ENCODE results near the gene KCND2. TPM values are rescaled to one million over a fixed set of nuclear protein-coding genes. Genes with fewer than 3 reads are reported as not detected.

KCND2 gene
- total RNA-seq, 1 donor from 2014 or later = not detected

DNA sequence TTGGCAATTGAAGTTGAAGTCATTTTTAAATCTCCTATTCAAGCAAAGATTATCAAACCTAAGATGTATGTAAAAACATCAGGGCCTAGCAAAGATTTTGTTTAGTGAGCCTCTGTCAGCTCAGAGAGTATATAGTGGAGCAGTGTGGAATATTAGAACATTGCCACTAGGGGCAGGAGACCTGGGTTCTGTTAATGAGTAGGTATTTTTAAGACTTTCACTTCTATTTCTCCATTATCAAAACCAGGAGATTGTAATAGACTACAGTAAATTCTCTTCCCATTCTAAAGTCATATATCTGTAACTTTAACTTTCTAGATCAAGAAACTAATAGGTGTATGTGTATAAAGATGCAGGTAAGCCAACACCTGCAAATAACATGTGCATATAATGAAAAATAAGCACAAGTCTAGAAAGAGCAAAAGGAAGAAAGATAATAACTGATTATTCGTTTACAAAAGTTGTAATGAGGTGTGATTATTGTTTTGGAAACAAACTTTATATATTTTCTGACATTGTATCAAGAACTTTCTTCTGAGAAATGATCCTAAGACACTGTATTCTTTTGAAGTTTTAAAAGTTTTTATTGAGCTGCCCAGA, 64.4 kb downstream of the KCND2 start:
- H3K36me3 Mint-ChIP-seq (ENCODE audit: low read depth) = no peaks in the 10 kb centered on the region
- intact Hi-C loops (cut with micrococcal nuclease) = no loop called here
- DNase-seq = no peak

GRCh38 chr7:120344276-120344675, 71.3 kb downstream of the KCND2 start:
- no peak for DNase-seq
- Mint-ChIP-seq H3K27ac (no peak overlapping the region), H3K4me1 (no peaks in the 10 kb centered on the region), H3K27me3 (no peaks in the 10 kb centered on the region), H3K36me3 (ENCODE audit: low read depth) (no peaks in the 10 kb centered on the region), H3K9me3 (no peaks in the 10 kb centered on the region), H3K4me3 (no peak overlapping the region)
- intact Hi-C loops (cut with micrococcal nuclease) = no loop called here

More for the DNA sequence above, 64.4 kb downstream of the KCND2 start:
- Mint-ChIP-seq H3K4me3 (no peak overlapping the region), H3K27me3 (no peaks in the 10 kb centered on the region), H3K4me1 (no peaks in the 10 kb centered on the region), H3K27ac (no peak overlapping the region), H3K9me3 (no peaks in the 10 kb centered on the region)

DNA sequence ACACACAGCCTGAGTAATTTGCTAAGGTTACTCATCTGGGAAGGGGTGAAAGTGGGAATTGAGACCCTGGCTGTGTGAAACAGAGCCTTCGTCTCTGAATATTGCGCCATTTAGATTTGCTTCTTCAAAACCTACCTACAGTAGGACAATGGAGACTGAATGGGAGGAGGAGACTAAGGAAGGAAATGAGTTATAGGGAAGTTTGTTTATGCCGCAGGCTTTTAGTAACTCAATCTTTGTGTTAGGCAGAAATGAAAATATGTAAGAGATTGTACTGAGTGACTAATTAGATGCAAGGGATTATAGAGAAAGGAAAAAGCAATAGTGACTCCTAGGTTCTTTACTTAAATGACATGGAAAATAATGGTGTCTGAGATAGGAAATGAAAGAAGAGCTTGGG, 80.2 kb downstream of the KCND2 start:
- H3K9me3 Mint-ChIP-seq = peaks cover 3% of the 10 kb centered on the region
- no peak for DNase-seq
- no peaks in the 10 kb centered on the region for H3K27me3 Mint-ChIP-seq
- H3K4me3 Mint-ChIP-seq = no peak overlapping the region
- no peaks in the 10 kb centered on the region for H3K4me1 Mint-ChIP-seq
- intact Hi-C loops (cut with micrococcal nuclease) = no loop called here
- no peak overlapping the region for H3K27ac Mint-ChIP-seq
- no peaks in the 10 kb centered on the region for H3K36me3 Mint-ChIP-seq (ENCODE audit: low read depth)

DNA sequence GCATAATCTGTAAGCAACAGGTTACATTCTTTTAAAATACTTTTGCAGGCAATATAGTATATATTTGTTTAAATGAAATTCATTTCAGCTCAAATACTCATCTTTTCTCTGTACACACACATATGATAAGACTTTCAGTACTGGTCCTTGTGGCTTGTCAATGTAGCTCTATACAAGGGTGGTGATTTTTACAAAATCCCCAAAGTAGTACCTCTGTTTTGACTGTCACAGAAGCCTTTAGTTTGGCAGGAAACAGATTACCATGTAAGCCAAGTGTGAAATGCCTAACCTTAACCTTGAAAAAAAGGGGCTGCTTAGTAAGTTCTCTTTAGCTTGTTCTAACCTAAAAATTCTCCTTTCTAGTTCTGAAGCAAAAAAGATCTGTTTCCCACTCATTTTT, 87.9 kb downstream of the KCND2 start:
- intact Hi-C loops (cut with micrococcal nuclease) = no loop called here
- no peaks in the 10 kb centered on the region for H3K27me3 Mint-ChIP-seq
- no peaks in the 10 kb centered on the region for H3K4me1 Mint-ChIP-seq
- H3K36me3 Mint-ChIP-seq (ENCODE audit: low read depth) = no peaks in the 10 kb centered on the region
- H3K9me3 Mint-ChIP-seq = no peaks in the 10 kb centered on the region
- DNase-seq = no peak
- no peak overlapping the region for H3K4me3 Mint-ChIP-seq
- no peak overlapping the region for H3K27ac Mint-ChIP-seq

- Mint-ChIP-seq H3K36me3 (ENCODE audit: low read depth) (no peaks in the 10 kb centered on the region), H3K27ac (no peak overlapping the region), H3K4me3 (no peak overlapping the region), H3K27me3 (no peaks in the 10 kb centered on the region), H3K4me1 (no peaks in the 10 kb centered on the region), H3K9me3 (no peaks in the 10 kb centered on the region)
- intact Hi-C loops (cut with micrococcal nuclease) = no loop called here
- DNase-seq = no peak
Observed at GRCh38 chr7:120363414-120363813, 90.4 kb downstream of the KCND2 start.

- no peaks in the 10 kb centered on the region for H3K9me3 Mint-ChIP-seq
- H3K27me3 Mint-ChIP-seq = no peaks in the 10 kb centered on the region
- intact Hi-C loops (cut with micrococcal nuclease) = no loop called here
Observed at GRCh38 chr7:120370954-120371353, 98.0 kb downstream of the KCND2 start.

DNA sequence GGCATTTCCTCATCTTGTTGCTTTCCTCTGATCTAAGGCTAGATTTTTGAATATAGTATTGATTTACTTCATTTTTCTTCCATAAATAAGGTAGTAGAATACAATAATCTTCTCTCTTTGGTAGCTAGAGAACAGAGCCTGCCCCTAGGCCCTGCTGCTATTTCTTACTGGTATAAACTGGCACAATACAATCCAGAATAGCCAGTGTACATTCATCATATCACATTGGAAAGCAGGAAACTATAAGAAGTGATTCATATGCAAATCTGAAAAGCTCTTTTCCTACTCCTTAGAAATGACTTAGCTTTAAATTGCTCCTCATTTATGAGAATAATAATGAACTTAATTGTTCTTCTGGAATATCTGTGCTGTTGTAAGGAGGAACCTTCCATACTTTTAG, 100.2 kb downstream of the KCND2 start:
- no peak overlapping the region for H3K4me3 Mint-ChIP-seq
- no peaks in the 10 kb centered on the region for H3K27me3 Mint-ChIP-seq
- no peak for DNase-seq
- no peaks in the 10 kb centered on the region for H3K9me3 Mint-ChIP-seq
- no peaks in the 10 kb centered on the region for H3K36me3 Mint-ChIP-seq (ENCODE audit: low read depth)
- no peaks in the 10 kb centered on the region for H3K4me1 Mint-ChIP-seq
- no peak overlapping the region for H3K27ac Mint-ChIP-seq
- intact Hi-C loops (cut with micrococcal nuclease) = no loop called here

More at GRCh38 chr7:120370954-120371353, 98.0 kb downstream of the KCND2 start:
- no peaks in the 10 kb centered on the region for H3K36me3 Mint-ChIP-seq (ENCODE audit: low read depth)
- H3K4me1 Mint-ChIP-seq = no peaks in the 10 kb centered on the region
- no peak for DNase-seq
- H3K4me3 Mint-ChIP-seq = no peak overlapping the region
- H3K27ac Mint-ChIP-seq = no peak overlapping the region

DNA sequence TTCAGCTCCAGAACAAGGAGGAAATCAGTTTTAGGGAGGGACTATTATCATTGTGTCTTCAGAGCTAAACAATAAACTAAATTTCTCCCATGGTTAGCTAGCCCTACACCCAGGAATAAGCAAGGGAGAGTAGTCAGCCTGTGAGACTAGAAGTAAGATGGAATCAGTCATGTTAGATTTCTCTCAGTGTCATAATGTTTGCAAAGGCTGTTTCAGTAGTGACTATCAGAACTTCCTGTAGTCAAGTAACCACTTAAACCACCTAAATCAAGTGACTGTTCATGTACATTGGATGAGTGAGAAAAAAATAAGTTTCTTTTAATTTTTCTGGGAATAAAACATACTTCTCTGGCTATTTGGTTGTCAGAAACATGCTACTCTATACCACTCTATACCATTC, 121.6 kb downstream of the KCND2 start:
- Mint-ChIP-seq H3K4me1 (no peaks in the 10 kb centered on the region), H3K4me3 (no peak overlapping the region), H3K9me3 (no peaks in the 10 kb centered on the region), H3K27me3 (no peaks in the 10 kb centered on the region), H3K27ac (no peak overlapping the region), H3K36me3 (ENCODE audit: low read depth) (no peaks in the 10 kb centered on the region)
- intact Hi-C loops (cut with micrococcal nuclease) = no loop called here
- no peak for DNase-seq

- intact Hi-C loops (cut with micrococcal nuclease) = no loop called here
- Mint-ChIP-seq H3K4me1 (no peaks in the 10 kb centered on the region), H3K36me3 (ENCODE audit: low read depth) (no peaks in the 10 kb centered on the region), H3K27ac (no peak overlapping the region), H3K4me3 (no peak overlapping the region), H3K9me3 (no peaks in the 10 kb centered on the region), H3K27me3 (no peaks in the 10 kb centered on the region)
- DNase-seq = no peak
Observed at GRCh38 chr7:120395526-120396019, 122.6 kb downstream of the KCND2 start.

DNA sequence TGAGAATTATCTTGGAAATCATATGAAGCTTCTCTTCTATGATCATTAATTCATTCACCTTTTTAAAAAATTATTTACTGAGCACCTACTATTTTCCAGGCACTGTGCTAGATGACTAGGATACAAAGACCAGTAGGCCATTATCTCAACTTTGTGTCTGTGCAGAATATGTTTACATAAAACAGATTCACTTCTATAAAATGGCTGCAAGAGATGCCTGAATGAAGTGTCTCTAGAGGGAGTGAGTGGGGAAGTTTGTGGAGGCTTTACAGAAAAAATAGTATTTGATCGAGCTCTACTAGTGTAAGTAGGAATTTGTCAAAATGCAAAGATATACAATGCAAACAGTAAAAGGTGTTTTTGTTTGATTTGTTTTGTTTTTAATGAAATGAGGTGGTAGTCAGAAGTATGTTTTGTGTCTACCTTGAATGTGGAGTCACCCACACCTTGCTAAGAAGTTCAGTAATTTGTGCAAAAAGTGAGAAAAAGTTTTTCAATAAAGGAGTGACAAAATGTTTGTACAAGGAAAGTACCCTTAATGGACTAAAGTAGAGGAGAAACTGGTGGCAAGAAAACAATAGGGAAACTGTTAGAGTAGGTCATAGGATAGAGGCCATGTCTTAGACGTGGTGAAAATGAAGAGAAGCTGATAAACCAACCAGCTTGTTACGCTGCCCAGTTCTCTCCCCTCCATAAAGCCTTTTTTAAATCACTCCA, 125.5 kb downstream of the KCND2 start:
- H3K27ac Mint-ChIP-seq = no peak overlapping the region
- no peak for DNase-seq
- no peaks in the 10 kb centered on the region for H3K4me1 Mint-ChIP-seq
- no peak overlapping the region for H3K4me3 Mint-ChIP-seq
- intact Hi-C loops (cut with micrococcal nuclease) = no loop called here
- H3K9me3 Mint-ChIP-seq = no peaks in the 10 kb centered on the region
- no peaks in the 10 kb centered on the region for H3K36me3 Mint-ChIP-seq (ENCODE audit: low read depth)
- H3K27me3 Mint-ChIP-seq = no peaks in the 10 kb centered on the region

DNA sequence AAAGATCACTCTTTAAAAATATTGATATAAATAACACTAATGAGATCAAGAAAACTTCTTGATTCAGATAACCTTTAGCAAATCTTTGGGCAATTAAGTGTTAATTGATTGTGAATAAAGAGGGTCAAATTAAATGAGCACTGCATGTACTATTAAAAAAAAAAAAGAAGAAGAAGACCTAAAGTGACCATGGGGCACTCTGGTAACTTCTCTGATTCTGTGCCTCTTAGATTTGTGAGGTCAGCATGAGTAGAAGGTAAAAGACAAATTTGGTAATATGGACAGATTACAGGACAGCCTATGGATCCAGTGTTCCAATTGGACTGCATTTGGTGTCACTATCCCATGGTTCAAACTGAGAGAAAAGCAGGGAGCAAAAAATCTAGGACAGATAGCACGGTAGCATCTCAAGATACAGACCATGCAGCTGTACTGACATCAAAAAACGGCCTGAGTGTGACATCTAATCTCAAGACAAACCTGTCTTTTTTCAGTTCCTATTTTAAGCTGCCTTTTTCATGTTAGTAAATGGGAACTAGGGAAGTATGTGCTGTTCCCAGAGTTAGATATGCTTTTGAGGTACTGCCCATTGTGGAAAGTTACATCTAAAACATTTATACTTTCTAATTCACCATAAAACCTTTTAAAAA, 128.0 kb downstream of the KCND2 start:
- no peak for DNase-seq
- no peak overlapping the region for H3K4me3 Mint-ChIP-seq
- H3K36me3 Mint-ChIP-seq (ENCODE audit: low read depth) = no peaks in the 10 kb centered on the region
- intact Hi-C loops (cut with micrococcal nuclease) = no loop called here
- no peaks in the 10 kb centered on the region for H3K4me1 Mint-ChIP-seq
- H3K27ac Mint-ChIP-seq = no peak overlapping the region
- H3K9me3 Mint-ChIP-seq = no peaks in the 10 kb centered on the region
- no peaks in the 10 kb centered on the region for H3K27me3 Mint-ChIP-seq

DNA sequence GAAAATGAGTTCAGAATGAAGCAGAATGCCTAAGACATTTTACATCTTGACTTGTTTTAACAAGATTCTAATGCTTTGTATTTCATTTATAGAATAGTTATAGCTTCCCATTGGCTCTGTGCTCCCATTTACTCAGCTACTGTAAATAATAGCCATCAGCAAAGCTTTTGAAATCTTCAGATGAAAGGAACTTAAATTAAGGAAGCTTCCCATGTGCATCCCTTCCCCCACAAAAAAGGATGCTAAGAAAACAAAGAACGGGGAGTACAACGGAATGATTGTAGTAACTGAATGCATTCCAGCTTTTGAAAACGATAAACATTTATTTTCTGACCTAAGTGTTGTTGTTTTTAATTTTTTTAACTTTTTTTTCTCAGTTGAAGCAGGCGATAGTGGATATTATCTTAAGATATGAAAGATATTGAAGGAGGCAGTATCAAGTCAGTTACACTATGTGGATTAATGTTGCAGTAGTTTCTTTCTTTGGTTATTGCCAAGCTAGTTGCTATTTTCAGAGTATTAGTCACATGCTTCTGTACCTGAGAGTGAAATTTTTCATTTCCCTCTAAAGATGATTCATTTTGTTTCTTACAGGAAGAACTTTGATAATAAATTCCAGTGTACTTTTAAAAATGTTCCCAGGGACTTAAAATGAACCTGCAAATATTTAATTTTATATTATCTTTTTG, 129.2 kb downstream of the KCND2 start:
- intact Hi-C loops (cut with micrococcal nuclease) = no loop called here
- Mint-ChIP-seq H3K4me3 (no peak overlapping the region), H3K4me1 (no peaks in the 10 kb centered on the region), H3K36me3 (ENCODE audit: low read depth) (no peaks in the 10 kb centered on the region), H3K27ac (no peak overlapping the region), H3K9me3 (no peaks in the 10 kb centered on the region), H3K27me3 (no peaks in the 10 kb centered on the region)
- no peak for DNase-seq

GRCh38 chr7:120402801-120403200, 129.8 kb downstream of the KCND2 start:
- Mint-ChIP-seq H3K9me3 (no peaks in the 10 kb centered on the region), H3K27me3 (no peaks in the 10 kb centered on the region), H3K27ac (no peak overlapping the region), H3K36me3 (ENCODE audit: low read depth) (no peaks in the 10 kb centered on the region), H3K4me3 (no peak overlapping the region), H3K4me1 (no peaks in the 10 kb centered on the region)
- no peak for DNase-seq
- intact Hi-C loops (cut with micrococcal nuclease) = no loop called here

DNA sequence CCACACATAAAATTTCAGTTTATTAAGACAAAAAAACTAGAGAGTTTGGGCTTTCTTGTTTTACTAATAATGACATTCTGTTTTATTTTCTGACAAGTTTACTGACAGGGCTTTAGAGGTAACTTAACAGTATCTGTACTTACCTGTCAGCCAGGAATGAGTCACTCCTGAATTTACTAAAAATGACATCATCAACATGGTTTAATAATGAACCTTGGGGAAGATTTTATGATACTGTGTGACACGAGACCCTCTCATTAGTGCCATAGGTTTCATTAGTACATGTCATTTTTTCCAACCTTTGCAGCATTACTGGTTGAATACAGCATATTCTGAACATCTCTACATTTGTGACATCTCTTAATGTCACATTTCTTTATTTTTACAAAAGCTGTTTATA, 131.1 kb downstream of the KCND2 start:
- intact Hi-C loops (cut with micrococcal nuclease) = no loop called here
- Mint-ChIP-seq H3K4me1 (no peaks in the 10 kb centered on the region), H3K36me3 (ENCODE audit: low read depth) (no peaks in the 10 kb centered on the region)

More for the DNA sequence above, 131.1 kb downstream of the KCND2 start:
- Mint-ChIP-seq H3K9me3 (no peaks in the 10 kb centered on the region), H3K4me3 (no peak overlapping the region), H3K27me3 (no peaks in the 10 kb centered on the region), H3K27ac (no peak overlapping the region)
- DNase-seq = no peak

All from activated CD4-positive, alpha-beta T cell treated with anti-CD3 and anti-CD28 coated beads, Interleukin-2, amount 10 ng/mL, durations not matched to agents 24 days and 14 days (primary cell).